ENCODE data around the gene QRICH2. TPM values are rescaled to one million over a fixed set of nuclear protein-coding genes. Genes with fewer than 3 reads are reported as not detected.
A peak's percentile ranks its signal among the peaks of the same experiment; 100 is the strongest.

QRICH2 gene
- total and polyA plus RNA-seq, 9 of the 15 experiments (the other 6 are each of a cell fraction or from before 2014, with no cell fraction given) = 0.03 to 1.6 (median 0.81) TPM

DNA sequence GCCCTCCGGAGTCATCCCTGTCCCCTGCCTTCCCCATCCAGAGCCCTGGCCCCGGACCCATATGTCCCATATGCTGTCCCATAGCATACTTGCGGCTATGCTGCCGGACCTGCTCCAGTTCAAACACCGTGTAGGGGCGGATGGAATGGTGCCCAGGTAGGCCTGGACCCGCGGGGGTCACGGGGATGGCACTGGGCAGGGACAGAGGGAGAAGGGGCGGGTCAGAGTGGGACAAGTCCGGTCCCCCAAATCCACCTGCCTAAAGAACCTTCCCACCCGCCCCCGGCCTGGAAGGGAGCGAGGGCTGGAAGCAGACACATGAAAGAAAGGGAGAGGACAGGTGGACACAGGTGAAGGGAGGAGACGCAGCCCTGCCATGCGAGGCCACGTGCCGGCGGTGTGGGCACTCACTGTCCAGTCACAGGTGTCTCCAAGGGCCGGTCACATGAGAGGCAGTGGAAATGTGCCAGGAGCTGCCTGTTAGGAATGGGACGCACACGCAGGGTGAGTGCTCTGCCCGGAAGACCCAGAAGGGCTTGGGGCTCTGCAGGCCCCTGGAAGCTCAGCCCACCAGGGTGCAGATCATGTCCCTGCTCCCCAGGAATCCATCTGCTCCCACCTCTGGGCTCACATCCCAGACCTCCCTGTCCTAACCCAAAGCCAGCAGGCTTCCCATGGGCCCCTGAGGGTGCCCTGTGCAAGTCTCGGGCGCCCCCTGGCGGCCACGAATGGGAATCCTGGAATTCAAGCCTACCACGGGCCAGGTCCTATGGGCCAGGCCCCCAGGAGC lies 28.9 kb downstream of the QRICH2 start (continued):
- TF ChIP-seq, protein P1, sequence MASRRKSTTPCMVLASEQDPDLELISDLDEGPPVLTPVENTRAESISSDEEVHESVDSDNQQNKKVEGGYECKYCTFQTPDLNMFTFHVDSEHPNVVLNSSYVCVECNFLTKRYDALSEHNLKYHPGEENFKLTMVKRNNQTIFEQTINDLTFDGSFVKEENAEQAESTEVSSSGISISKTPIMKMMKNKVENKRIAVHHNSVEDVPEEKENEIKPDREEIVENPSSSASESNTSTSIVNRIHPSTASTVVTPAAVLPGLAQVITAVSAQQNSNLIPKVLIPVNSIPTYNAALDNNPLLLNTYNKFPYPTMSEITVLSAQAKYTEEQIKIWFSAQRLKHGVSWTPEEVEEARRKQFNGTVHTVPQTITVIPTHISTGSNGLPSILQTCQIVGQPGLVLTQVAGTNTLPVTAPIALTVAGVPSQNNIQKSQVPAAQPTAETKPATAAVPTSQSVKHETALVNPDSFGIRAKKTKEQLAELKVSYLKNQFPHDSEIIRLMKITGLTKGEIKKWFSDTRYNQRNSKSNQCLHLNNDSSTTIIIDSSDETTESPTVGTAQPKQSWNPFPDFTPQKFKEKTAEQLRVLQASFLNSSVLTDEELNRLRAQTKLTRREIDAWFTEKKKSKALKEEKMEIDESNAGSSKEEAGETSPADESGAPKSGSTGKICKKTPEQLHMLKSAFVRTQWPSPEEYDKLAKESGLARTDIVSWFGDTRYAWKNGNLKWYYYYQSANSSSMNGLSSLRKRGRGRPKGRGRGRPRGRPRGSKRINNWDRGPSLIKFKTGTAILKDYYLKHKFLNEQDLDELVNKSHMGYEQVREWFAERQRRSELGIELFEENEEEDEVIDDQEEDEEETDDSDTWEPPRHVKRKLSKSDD (conservative IDR thresholded peaks at IDR 0.05; ENCODE audit: low read length) = no peak
- no peak for TF ChIP-seq GATAD2A (IDR thresholded peaks at IDR 0.05)
- TF ChIP-seq HLTF (IDR thresholded peaks at IDR 0.05) = no peak
- no peak for TF ChIP-seq CSDE1 (IDR thresholded peaks at IDR 0.05)
- TF ChIP-seq EWSR1 (IDR thresholded peaks at IDR 0.05; ENCODE audit: borderline replicate concordance, low read depth, partially characterized antibody) = no peak
- TF ChIP-seq, protein P2, sequence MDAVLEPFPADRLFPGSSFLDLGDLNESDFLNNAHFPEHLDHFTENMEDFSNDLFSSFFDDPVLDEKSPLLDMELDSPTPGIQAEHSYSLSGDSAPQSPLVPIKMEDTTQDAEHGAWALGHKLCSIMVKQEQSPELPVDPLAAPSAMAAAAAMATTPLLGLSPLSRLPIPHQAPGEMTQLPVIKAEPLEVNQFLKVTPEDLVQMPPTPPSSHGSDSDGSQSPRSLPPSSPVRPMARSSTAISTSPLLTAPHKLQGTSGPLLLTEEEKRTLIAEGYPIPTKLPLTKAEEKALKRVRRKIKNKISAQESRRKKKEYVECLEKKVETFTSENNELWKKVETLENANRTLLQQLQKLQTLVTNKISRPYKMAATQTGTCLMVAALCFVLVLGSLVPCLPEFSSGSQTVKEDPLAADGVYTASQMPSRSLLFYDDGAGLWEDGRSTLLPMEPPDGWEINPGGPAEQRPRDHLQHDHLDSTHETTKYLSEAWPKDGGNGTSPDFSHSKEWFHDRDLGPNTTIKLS (IDR thresholded peaks at IDR 0.05; ENCODE audit: borderline replicate concordance, low read depth) = no peak
- no peak for TF ChIP-seq SREBF2 (CRISPR knock-in tag; IDR thresholded peaks at IDR 0.05)
- TF ChIP-seq TCF7 (IDR thresholded peaks at IDR 0.05; ENCODE audit: borderline replicate concordance) = no peak
- no peak for TF ChIP-seq GTF2E2 (tag; IDR thresholded peaks at IDR 0.05)
- TF ChIP-seq NR4A1 (CRISPR knock-in tag; IDR thresholded peaks at IDR 0.05) = no peak
- no peak for TF ChIP-seq NR4A1 (tag; IDR thresholded peaks at IDR 0.05)
- TF ChIP-seq, protein P3, sequence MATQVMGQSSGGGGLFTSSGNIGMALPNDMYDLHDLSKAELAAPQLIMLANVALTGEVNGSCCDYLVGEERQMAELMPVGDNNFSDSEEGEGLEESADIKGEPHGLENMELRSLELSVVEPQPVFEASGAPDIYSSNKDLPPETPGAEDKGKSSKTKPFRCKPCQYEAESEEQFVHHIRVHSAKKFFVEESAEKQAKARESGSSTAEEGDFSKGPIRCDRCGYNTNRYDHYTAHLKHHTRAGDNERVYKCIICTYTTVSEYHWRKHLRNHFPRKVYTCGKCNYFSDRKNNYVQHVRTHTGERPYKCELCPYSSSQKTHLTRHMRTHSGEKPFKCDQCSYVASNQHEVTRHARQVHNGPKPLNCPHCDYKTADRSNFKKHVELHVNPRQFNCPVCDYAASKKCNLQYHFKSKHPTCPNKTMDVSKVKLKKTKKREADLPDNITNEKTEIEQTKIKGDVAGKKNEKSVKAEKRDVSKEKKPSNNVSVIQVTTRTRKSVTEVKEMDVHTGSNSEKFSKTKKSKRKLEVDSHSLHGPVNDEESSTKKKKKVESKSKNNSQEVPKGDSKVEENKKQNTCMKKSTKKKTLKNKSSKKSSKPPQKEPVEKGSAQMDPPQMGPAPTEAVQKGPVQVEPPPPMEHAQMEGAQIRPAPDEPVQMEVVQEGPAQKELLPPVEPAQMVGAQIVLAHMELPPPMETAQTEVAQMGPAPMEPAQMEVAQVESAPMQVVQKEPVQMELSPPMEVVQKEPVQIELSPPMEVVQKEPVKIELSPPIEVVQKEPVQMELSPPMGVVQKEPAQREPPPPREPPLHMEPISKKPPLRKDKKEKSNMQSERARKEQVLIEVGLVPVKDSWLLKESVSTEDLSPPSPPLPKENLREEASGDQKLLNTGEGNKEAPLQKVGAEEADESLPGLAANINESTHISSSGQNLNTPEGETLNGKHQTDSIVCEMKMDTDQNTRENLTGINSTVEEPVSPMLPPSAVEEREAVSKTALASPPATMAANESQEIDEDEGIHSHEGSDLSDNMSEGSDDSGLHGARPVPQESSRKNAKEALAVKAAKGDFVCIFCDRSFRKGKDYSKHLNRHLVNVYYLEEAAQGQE (IDR thresholded peaks at IDR 0.05; ENCODE audit: borderline replicate concordance) = peak; percentile 96
- TF ChIP-seq, protein P3 (CRISPR knock-in tag; IDR thresholded peaks at IDR 0.05; ENCODE audit: low read depth) = no peak
- no peak for TF ChIP-seq ZNF408 (CRISPR knock-in tag; IDR thresholded peaks at IDR 0.05; ENCODE audit: low read depth)
- TF ChIP-seq RAD21 (CRISPR knock-in tag; conservative IDR thresholded peaks at IDR 0.05 in 1 of 2, IDR thresholded peaks at IDR 0.05 in 1 of 2) = peak; percentile 98 to 100

Measured in K562 (cell line).